SKM-1 treated with dmso at 0.1 percent for 144 hours (cell line): ENCODE data around the gene LILRA6.
"Not testable (repeated sequence)": the region's sequence is repeated elsewhere in the genome, so short reads cannot be mapped to it uniquely, and the experiment has no call there.

Experiments
- DNase-seq: peaks from one replicate; lab custom pipeline; 2025; ENCODE audit not compliant: unreplicated experiment; lab: John Stamatoyannopoulos, UW

The LILRA6 gene

DNA sequence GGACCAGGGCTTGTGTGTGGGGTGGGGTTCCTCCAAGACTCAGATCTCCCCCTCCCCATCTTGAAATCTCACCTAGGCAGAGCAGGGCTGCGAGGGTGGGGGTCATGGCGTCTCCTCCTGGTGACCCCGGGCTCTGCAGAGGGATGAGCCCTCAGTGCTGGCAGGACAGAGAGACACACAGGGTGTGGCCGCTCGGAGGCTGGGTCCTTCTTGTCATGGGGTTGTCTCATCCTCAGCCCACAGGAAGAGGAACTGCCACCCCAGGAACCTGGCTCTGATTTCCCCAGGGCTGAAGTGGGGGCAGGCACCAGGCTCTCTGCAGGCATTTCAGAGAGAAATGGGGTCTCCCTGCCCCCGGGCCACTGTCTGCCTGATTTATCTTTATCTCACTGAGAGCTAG, at the start of gene LILRA6:
Gene LILRA6 (minus strand): TSS at position 145 of the 400 bp plus-strand sequence.
- DNase-seq, result not testable (repeated sequence)

DNA sequence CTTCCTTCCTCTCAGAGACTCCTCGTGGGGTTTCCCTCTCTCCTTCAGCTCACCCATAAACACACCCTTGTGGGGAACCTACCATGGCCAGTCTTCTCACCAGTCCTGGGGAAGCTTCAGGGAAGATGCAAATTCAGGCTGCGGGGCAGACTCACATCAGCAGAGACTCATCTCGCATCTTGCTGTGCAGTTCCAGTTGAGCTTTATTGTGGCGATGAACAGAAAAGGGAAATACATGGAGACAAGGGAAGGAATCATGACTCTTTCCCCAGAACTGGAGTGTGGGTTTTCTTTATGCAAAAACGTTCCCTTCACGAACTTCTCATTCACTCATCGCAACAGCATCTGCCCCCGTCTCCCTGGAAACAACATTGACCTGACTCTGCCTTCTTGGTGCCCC, 46.6 kb upstream of the LILRA6 start:
- DNase-seq, result not testable (repeated sequence)

DNA sequence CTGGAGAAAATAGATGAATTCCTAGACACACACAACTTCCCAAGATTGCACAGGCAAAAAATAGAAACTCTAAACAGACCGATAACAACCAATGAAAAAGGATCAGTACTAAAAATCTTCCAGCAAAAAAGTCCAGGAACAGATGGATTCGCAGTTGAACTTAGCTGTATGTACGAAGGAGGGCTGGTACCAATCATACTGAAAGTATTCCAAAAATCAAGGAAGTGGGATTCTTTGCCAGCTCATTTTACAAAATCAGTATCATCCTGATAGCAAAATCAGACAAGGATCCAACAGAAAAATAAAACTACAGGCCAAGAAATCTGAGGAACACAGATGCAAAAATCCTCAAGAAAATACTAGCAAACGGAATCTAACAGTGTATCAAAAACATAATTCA, 44.9 kb upstream of the LILRA6 start:
- no peak for DNase-seq

DNA sequence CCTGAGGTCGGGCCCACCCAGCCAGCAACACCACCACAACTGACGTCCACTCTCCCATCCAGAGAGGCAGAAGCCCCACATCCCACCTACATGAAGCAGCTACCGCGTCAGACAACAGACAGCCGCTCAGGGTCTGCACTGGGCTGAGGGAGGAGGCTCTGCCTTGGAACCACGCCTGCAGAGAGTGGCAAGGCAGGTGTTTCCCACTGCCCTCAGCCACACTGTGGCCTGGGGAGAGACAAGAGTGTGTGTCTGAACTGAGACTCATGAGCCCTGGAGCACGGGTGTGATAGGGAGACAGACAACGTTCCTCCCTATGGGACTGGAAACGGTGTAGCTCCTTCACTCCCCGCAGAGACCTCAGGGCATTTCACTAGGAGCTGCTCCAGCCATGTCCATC, 43.7 kb upstream of the LILRA6 start:
- not testable (repeated sequence) for DNase-seq

DNA sequence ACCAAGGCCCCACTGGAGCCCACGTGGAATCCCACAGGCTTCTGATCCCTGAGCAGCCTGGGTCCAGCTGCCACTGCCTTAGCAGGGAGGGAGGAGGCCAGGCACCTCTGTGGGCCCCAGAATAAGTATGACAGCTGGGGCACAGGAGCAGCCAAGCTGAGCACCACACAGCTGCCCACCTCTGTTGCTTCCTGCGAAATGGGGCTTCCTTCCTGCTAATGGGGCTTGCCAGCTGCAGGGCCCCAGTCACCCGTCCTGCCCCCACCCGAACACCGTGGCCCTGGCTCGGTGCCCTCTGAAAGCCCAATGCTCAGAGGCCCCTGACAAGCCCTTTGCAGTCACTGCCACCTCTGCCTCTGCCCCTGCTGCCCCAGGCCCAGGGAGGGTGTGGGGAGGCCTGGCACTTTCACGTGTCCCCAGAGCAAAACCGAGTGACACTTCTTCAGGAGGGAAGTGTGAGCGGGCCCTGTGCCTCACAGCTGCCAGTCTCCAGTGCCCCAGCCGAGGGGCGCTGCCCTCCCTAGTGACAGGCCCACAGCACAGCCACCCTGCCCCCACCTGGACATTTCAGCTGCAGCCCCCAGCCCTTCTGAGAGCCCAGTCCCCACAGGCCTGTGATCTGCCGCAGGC, 43.0 kb upstream of the LILRA6 start:
- not testable (repeated sequence) for DNase-seq

DNA sequence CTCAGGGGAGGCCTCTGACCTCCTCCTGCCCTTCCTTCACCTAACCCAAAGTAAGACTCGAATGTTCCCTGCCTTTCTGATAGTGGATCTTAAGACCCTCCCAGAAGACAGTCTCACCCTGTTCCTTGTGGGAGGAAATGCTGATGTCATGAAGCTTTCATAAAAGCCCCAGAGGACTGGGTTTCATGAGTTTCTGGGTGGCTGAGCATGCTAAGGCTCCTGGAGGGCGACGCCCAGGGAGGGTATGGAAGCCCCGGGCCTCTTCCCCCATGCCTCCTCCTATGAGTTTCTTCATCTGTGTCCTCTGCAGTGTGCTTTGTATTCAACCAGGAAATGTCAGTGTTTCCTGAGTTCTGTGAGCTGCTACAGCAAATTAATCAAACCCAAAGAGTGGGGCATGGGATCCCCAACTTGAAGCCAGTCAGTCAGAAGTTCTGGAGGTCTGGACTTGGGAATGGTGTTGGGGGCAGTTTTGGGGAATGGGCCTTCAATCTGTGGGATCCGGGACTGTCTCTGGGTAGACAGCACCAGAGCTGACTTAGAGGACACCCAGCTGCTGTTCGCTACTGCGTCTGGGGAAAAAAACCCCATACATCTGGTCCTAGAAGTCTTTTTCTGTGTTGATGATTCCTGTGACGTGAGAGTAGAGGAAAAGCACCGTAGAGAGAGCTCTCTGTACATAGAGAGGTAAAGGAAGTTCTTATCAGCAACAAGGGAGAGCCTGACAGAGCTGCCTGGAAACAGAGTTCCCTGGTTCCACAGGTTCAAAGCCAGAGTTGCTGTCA, 40.3 kb upstream of the LILRA6 start:
- no peak for DNase-seq

DNA sequence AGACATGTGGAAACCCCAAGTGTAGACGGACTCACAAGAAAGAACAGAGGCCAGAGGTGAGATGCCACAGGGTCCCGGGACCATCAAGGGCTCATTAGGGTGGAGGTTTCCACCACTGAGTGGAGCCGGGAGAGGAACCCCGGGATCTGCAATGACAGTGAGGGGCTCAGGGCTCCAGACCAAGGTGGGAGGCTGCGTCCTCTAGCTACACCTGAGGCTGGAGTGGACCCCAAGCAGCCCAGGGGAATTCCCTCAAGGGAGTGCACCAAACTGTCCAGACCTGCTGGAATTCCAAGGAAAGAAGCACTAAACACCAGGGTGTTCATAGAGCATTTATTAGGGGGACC, 39.1 kb upstream of the LILRA6 start:
- DNase-seq, result not testable (repeated sequence)

DNA sequence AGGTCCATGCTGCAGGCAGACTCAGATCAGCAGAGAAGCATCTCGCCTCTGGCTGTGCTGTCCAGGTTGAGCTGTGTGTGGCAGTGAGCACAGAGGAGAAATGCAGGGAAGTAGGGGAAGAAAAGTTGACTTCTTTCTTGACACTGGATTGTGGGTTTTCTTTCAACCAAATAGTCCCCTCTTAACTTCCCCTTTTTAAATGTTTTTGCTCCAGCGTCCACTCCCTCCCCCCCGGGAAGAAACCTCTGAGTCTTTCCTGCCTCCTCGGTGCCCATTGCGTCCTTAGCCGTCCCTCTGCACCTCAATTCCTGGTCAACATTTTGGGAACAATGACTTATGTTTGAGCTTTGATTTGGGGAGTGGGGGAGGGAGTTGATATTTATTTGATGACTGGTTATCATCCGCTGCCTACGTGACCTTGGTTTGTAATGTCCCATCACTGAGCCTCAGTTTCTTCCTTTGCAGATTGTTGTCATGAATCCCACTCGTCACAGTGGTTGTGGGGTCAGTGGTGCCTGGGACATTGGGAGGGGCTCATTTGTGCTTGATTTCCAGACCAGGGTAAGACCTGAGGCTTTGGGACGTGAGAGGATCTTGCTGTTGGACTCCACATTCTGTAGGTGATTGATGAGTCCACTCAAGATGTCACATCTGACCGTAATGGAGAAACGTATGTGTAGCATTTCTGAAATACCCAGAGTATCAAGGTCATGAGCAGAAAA, 38.6 kb upstream of the LILRA6 start, which contains the start of gene LILRB2:
Gene LILRB2 (minus strand): TSS at position 104 of the 722 bp plus-strand sequence. CDS start 614 bp downstream, outside the sequence.
- peak; percentile 25 for DNase-seq

DNA sequence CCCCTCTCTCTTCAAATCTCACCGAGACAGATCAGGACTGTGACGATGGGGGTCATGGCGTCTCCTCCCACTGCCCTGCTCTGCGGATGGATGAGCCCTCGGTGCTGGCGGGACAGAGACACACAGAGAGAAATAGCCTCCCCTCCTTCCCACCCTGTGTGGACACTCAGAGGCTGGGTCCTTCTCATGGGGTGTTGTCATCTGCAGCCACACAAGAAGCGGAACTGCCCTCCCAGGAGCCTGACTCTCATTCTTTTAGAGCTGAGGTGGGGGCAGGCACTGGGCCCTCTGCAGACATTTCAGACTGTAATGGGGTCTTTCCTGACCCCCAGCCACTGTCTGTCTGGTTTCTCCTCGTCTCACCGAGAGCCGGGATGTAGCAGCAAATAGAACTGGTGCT, 37.9 kb upstream of the LILRA6 start:
- DNase-seq, result not testable (repeated sequence)

DNA sequence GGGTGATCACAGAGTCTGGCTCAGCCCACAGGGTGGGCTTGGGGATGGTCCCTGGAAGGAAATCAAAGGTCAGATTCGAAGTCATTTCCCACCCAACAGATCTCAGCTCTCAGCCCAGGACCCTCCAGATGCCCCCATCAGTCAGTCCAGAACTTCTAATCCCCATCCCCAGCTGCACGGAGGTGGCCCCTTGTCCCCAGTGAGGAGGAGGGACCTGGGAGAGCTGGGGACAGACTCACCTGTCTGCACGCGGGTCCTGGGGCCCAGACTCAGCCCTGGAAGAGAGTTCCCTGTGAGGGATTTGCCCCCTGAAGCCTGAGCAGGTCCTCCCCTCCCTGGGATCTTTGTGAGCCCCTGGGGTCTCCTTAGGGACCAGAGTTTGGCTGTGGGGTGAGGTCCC, 37.4 kb upstream of the LILRA6 start:
- DNase-seq, result not testable (repeated sequence)

DNA sequence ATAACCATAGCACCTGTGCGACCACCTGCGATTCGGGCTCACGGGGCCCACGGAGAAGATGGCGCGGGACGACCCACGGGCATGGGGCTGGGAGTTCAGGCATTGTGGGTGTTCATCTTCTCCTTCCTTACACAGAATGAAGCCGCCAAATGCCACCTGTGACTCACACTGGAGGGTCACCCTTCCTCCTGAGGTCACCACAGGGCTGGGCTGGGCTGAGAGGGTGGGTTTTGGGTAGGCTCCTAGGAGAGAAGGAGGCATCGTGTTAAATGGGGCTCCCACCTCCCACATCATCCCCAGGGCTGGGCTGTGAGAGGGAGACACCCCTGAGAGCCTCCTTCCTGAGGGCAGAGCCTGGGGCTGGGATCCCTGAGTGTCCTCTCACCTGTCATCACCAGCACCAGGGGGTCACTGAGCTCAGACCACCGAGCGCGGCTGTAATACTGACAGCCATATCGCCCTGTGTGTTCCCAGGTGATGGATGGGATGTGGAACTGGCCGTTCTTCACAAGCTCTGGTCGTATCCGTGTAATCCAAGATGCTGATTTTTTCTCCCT, 36.9 kb upstream of the LILRA6 start:
- DNase-seq, result no peak

DNA sequence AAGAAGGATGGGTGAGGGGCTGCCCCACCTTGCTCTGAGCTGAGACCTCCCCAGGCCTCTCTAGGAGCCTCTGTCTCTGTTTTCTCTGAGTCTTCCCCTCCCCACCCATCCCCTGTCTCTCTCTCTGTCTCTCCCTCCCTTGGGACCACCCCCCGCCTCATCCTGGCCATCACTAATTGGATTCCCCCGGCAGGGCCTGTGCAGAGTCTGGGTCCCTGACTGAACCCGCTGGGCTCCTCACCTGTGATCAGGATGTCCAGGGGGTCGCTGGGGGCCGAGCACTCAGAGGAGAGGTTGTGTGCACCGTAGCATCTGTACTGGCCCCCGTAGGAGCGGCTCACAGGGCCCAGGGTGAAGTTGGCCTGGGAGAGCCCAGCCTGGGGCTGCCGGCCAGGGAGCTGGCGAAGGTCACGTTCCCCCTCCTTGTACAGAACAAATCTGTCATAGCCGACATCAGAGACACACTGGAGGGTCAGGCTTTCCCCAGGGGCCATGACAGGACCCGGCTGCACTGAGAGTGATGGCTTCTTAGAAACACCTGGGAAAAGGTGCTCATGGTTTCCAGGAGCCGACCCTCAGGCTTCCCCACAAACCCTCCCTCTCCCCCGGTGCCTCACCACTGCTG, 36.1 kb upstream of the LILRA6 start:
- DNase-seq, result not testable (repeated sequence)

DNA sequence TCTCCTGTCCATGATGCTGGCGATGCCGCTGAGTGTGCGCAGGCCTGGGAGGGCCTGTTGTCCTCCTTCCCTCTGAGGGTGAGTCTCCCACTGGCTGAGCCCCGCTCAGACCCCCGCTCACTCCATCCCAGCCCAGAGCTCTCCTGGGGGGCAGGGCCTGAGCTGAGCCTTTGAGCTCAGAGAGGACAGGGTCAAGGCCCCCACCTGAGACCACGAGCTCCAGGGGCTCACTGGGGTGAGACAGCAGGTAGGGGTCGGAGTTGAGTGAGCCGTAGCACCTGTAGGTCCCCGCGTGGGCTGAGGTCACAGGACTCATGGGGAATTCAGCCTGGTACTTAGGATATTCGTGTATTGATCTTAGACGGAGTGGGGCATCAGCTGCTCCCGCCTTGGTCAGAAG, 35.5 kb upstream of the LILRA6 start:
- not testable (repeated sequence) for DNase-seq

DNA sequence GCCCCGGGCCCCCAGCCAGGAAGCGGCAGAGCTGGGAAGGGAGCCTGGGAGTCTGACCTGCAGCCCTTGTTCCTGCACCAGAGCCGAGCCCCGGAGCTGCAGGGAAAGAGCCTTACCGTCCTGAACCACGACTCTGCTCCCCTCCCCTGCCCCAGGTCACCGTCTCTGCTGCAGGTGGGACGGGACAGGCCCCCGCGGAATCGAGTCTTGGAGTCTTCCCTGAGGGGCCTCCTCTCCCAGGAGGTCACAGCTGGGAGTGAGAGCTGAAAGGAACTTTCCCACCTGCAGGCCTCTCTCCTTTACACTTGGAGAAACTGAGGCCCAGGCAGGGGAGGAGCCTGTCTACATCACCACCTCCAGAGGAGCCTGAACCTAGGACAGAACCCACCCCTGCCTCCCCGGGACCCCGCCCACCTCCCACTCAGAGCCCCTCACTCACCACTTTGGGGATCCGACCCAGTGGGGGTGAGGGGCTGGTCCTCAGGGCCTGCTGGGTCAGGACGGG, 34.6 kb upstream of the LILRA6 start:
- DNase-seq, result not testable (repeated sequence)

DNA sequence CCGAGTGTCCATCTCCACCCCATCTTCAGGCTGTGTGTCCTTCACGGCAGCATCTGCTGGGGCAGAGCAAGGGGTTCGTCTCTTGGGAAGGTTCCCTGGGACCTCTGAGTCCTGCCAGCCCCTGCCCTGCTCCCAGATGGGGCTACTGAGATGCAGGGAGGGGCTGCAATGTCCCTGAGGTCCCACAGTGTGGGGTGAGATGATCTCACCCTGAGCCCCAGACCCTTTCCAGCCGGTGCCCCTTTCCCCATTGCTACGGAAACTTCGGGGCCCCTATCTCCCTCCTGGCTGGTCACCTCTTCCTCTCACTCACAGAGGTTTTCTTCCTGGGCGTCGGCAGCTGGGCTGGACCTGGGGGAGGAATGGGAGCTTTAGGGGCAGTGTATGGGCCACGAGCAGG, 33.4 kb upstream of the LILRA6 start:
- no peak for DNase-seq

DNA sequence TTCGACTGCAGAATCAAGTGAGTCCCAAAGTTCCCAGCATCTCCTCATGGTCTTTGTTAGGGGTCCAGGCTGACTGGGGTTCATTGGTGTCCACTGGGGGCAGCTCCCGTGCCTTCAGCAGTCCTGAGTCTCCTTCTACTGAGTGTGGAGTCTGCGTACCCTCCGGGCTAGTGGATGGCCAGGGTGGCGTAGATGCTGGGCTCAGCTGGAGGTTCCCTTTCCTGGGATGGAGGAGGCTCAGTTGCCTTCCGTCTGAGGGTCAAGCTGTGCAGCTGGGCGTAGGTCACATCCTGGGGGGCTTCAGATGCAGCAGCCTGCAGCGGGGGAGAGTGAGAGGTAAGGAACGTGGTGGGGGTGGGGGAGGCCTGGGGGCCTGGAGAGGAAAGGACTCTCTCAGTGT, 31.9 kb upstream of the LILRA6 start:
- DNase-seq, result not testable (repeated sequence)

DNA sequence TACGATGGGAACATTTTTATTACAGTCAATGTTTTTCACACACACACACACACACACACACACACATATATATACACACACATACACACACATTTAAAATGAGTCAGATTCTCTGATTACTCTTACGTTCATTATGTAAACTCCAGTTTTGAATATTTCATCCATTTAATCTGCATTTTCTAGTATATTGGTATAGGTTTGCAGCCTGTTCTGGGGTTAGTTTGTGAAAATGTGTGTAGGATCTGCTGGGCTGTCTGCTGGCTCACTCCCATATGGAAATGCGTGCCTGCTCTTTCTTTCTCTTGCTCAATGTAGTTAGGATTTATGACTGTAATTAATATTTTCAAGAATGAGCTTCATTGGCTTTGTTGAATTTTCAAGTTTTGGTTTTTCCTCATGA, 31.2 kb upstream of the LILRA6 start:
- DNase-seq, result no peak

DNA sequence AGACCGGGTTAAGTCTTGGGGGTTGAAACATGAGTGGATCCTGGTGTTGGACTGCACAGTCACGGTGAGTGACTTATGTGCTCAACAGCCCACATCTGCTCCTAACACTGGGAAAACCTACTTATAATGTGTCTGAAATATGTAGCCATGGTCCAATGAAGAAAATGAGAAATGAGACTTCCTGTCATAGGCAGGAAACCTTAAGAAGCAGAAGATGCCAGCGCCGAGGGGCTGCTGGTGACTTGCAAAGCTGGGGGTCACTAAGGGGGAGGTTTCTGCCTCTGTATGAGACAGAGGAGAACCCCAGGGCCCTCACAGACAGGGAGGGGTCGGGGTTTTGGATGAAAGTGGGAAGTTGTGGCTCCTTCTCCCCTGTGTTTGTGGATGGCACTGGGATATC, 29.6 kb upstream of the LILRA6 start:
- DNase-seq, result not testable (repeated sequence)

DNA sequence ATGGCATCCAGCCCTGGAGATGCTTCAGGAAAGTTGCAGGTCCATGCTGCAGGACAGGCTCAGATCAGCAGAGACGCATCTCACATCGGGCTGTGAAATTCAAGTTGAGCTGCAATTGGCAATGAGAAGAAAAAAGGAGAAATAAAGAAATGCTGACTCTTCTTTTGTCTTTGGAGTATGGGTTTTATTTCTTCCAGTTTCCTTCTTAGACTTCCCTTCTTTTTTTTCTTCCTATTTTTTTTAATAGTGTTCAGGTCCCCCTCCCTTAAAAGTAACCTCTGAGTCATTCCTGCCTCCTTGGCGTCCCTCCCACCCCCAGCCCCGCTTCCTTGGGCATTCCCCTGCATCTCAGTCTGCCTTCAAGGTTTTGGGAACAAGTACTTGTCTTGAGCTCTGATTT, 29.0 kb upstream of the LILRA6 start:
- DNase-seq, result not testable (repeated sequence)

DNA sequence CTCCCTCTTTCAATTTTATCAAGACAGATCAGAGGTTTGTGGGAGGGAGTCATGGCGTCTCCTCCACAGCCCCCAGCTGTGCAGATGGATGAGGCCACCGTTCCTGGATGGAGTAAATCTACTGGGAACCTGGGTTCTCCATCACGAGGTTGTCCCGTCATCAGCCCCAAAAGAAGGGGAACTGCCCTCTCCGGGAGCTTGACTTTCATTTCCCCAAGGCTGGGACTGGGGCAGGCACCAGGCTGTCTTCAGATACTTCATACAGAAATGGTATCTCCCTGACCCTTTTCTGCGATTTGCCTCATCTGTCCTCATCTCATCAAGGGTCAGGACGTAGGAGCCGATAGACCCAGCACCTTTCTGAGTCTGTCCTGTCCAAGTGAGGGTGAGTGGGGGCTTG, 28.5 kb upstream of the LILRA6 start:
- DNase-seq, result no peak

DNA sequence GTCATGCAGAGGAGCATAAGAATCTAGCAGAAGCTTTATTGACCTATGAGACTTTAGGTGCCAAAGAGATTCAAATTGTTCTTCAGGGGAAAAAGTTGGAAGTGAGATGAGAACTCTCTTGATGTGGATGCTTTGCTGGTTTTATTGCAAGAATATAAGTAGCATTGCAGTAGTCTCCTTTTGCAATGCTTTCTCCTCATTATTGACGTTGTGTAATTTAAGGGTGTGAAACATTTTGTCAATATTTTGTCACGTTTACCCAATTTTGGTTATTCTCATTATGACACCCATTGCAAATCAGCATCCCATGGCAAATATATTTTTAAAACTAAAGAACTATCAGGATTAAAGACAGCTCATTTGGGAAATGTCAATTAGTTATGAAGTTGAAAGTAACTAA, 26.3 kb upstream of the LILRA6 start:
- no peak for DNase-seq
